Spleen (tissue), 7 donors: Measurements from ENCODE around the gene PARD3B.

ENCODE experiments used
- POLR2A ChIP-seq, 3 donors: fragments of 450-650 bp; IDR thresholded peaks; one replicate each; pipeline ENCODE4 v1.5.1; 2017; ENCODE audit warnings: antibody characterized with exemption in 3 of 3, mild to moderate bottlenecking in 1 of 3
- POLR2AphosphoS5 ChIP-seq, 3 donors: sonication (generic); formaldehyde crosslinking; IDR thresholded peaks; one replicate each; pipeline ENCODE4 v1.5.1; 2017; ENCODE audit warnings: antibody characterized with exemption in 3 of 3
- TF ChIP-seq, protein P1 (sequence below), 11 experiments: fragments of 200-600 bp in 7 of 11; fragments of 450-650 bp in 4 of 11; sonication (generic) in 4 of 11; IDR thresholded peaks in 8 of 11; conservative IDR thresholded peaks in 3 of 11; 1 replicate in 7 of 11; 2 replicates in 4 of 11; pipeline versions ENCODE4 v1.4.0 to v1.8.0; 2016 to 2021; ENCODE audit warnings: antibody characterized with exemption in 11 of 11, inconsistent platforms in 4 of 11, mild to moderate bottlenecking in 1 of 11
- donor health status: DM: no; HTN: no; CAD: no; lungs with moderate emphysema.
- donor health status: DM: no; HTN: no; CAD: no.
- donor health status: DM: no; HTN: no; CAD: no.

DNA sequence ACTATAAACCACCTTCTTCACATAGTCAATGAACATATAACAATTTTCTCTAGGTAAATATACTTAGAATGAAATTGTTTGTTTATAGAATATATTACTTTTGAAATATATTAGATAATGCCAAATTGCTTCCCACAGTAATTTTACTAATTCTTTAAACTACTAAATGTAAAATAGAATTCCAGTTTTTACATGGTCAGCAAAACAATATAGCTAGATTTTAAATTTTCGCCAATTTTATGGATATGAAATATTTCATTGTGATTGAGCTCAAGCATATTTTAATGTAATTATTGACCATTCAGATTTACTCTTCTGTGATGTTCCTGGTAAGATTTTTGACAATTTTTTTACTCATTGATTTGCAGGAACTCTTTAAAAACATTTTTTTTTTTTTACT lies 444.6 kb downstream of the PARD3B start:
- TF ChIP-seq, protein P1, sequence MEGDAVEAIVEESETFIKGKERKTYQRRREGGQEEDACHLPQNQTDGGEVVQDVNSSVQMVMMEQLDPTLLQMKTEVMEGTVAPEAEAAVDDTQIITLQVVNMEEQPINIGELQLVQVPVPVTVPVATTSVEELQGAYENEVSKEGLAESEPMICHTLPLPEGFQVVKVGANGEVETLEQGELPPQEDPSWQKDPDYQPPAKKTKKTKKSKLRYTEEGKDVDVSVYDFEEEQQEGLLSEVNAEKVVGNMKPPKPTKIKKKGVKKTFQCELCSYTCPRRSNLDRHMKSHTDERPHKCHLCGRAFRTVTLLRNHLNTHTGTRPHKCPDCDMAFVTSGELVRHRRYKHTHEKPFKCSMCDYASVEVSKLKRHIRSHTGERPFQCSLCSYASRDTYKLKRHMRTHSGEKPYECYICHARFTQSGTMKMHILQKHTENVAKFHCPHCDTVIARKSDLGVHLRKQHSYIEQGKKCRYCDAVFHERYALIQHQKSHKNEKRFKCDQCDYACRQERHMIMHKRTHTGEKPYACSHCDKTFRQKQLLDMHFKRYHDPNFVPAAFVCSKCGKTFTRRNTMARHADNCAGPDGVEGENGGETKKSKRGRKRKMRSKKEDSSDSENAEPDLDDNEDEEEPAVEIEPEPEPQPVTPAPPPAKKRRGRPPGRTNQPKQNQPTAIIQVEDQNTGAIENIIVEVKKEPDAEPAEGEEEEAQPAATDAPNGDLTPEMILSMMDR (IDR thresholded peaks at IDR 0.05 in 8 of 11, conservative IDR thresholded peaks at IDR 0.05 in 3 of 11), result no peak
- no peak for TF ChIP-seq POLR2A (IDR thresholded peaks at IDR 0.05)
- no peak for TF ChIP-seq POLR2AphosphoS5 (IDR thresholded peaks at IDR 0.05)
